PC-9 (cell line): ENCODE results near the gene PHF21A. TPM values are rescaled to one million over a fixed set of nuclear protein-coding genes. Genes with fewer than 3 reads are reported as not detected.

Source experiments
- BruUV-seq: library from RNA; stranded (reverse); fragments of 400-500 nt; replicated peaks from 2 replicates; lab custom pipeline; 2021; lab: Mats Ljungman, UMichigan
- CTCF ChIA-PET: fragments of 300-600 bp; sonication (Branson Sonifier 250); formaldehyde crosslinking; loops from one replicate; lab custom pipeline; 2022; ENCODE audit warnings: antibody characterized with exemption; lab: Charles Lee
- POLR2A ChIA-PET: fragments of 300-600 bp; sonication (Branson Sonifier 250); formaldehyde crosslinking; loops from one replicate; lab custom pipeline; 2022; ENCODE audit warnings: antibody characterized with exemption; ENCODE audit not compliant: unreplicated experiment; lab: Charles Lee
- DNase-seq, 2 experiments: peaks; one replicate each; pipeline versions ENCODE4 v3.0.0 to v3.0.0-alpha.2; 2015 to 2022; ENCODE audit warnings: mixed read lengths in 1 of 2
- H2AFZ ChIP-seq: fragments of 200-600 bp; sonication (generic); 2 replicates; pipeline ENCODE4 v1.8.1; 2017; ENCODE audit warnings: antibody characterized with exemption
- H3F3A ChIP-seq: fragments of 200-600 bp; sonication (generic); 2 replicates; pipeline ENCODE4 v1.8.1; 2017; ENCODE audit warnings: antibody characterized with exemption, mild to moderate bottlenecking, low read depth; ENCODE audit not compliant: insufficient read depth
- H3K27ac ChIP-seq: fragments of 200-600 bp; sonication (generic); 2 replicates; pipeline ENCODE4 v1.6.1; 2016; ENCODE audit warnings: mixed run types
- H3K27me3 ChIP-seq: fragments of 200-600 bp; sonication (generic); 2 replicates; pipeline ENCODE4 v1.6.1; 2016; ENCODE audit warnings: low read depth, mixed run types; ENCODE audit not compliant: insufficient read depth
- H3K36me3 ChIP-seq: fragments of 200-600 bp; sonication (generic); 2 replicates; pipeline ENCODE4 v1.6.1; 2016; ENCODE audit warnings: low read depth, mixed run types
- H3K4me1 ChIP-seq: fragments of 200-600 bp; sonication (generic); replicated peaks from 2 replicates; pipeline ENCODE4 v1.6.1; 2016; ENCODE audit warnings: mixed run types; ENCODE audit not compliant: insufficient read depth
- H3K4me2 ChIP-seq: fragments of 200-600 bp; sonication (generic); 2 replicates; pipeline ENCODE4 v1.6.1; 2017; ENCODE audit warnings: mixed run types
- H3K4me3 ChIP-seq: fragments of 200-600 bp; sonication (generic); 2 replicates; pipeline ENCODE4 v1.6.1; 2016; ENCODE audit warnings: mixed run types
- H3K79me2 ChIP-seq: fragments of 200-600 bp; sonication (generic); 2 replicates; pipeline ENCODE4 v1.6.1; 2017; ENCODE audit warnings: low read depth, mixed run types
- H3K9me2 ChIP-seq: fragments of 200-600 bp; sonication (generic); 2 replicates; pipeline ENCODE4 v1.8.1; 2017; ENCODE audit warnings: mild to moderate bottlenecking; ENCODE audit not compliant: insufficient read depth
- H3K9me3 ChIP-seq: fragments of 200-600 bp; sonication (generic); 2 replicates; pipeline ENCODE4 v1.8.1; 2016; ENCODE audit warnings: low read depth; ENCODE audit not compliant: insufficient read depth
- H4K20me1 ChIP-seq: fragments of 200-600 bp; sonication (generic); 2 replicates; pipeline ENCODE4 v1.8.1; 2017; ENCODE audit not compliant: insufficient read depth
- EZH2 ChIP-seq: fragments of 200-600 bp; sonication (generic); IDR thresholded peaks from 2 replicates; pipeline ENCODE4 v1.8.0; 2017; ENCODE audit warnings: antibody characterized with exemption, low read depth
- intact Hi-C: fragments of 100-400 bp; cut with micrococcal nuclease; formaldehyde crosslinking; loops from one replicate; pipeline ENCODE4 v1.10.0; 2022; ENCODE audit not compliant: unreplicated experiment
- total RNA-seq: library from RNA; stranded (reverse); gene quantifications from 2 replicates; pipeline ENCODE4 v1.2.3, GENCODE V29; 2021
- TF ChIP-seq, protein P1 (sequence below): fragments of 200-600 bp; sonication (generic); conservative IDR thresholded peaks from 2 replicates; pipeline ENCODE4 v1.6.1; 2017; ENCODE audit warnings: mixed run types, antibody characterized with exemption, mild to moderate bottlenecking, moderate library complexity

The PHF21A gene
- total RNA-seq, 1 experiment from 2014 or later: 54.3 TPM

DNA sequence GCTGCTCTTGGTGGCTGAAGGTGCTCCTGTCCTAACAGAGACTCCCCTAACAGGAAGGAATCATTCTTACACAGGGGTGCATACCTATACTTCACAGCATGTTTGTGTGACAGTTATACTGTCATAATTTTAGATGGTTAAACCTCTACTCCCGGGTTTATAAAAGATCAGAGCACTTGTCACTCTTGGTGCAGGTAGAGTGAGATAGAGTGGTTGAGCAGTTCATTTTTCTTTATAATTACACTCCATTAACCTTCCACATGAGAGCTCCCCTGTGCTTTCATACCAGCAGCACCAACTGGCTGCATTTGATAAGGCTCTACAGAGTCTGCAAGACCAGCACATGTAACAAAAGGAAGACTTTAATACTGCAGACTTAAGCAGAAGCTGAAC, 125.9 kb downstream of the PHF21A start:
- CTCF ChIA-PET: interaction anchor here (1.5 kb wide), 1 partner anchor 11 kb away, joined by 5 read pairs; no protein-coding TSS in a partner anchor
- no peaks in the 10 kb centered on the region for H3K4me1 ChIP-seq
- TF ChIP-seq, protein P1, sequence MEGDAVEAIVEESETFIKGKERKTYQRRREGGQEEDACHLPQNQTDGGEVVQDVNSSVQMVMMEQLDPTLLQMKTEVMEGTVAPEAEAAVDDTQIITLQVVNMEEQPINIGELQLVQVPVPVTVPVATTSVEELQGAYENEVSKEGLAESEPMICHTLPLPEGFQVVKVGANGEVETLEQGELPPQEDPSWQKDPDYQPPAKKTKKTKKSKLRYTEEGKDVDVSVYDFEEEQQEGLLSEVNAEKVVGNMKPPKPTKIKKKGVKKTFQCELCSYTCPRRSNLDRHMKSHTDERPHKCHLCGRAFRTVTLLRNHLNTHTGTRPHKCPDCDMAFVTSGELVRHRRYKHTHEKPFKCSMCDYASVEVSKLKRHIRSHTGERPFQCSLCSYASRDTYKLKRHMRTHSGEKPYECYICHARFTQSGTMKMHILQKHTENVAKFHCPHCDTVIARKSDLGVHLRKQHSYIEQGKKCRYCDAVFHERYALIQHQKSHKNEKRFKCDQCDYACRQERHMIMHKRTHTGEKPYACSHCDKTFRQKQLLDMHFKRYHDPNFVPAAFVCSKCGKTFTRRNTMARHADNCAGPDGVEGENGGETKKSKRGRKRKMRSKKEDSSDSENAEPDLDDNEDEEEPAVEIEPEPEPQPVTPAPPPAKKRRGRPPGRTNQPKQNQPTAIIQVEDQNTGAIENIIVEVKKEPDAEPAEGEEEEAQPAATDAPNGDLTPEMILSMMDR: no peak
- TF ChIP-seq EZH2: no peak
- no peaks in the 10 kb centered on the region for H3K27me3 ChIP-seq
- H4K20me1 ChIP-seq: peaks cover 29% of the 10 kb centered on the region
- no peaks in the 10 kb centered on the region for H3K9me3 ChIP-seq
- H3K4me2 ChIP-seq: no peak overlapping the region
- intact Hi-C loops: loop anchor here (10.0 kb wide), 1 partner anchor 59 kb away; no protein-coding TSS in a partner anchor
- DNase-seq: no peak
- no TSS peak for BruUV-seq
- H3F3A ChIP-seq: no peaks in the 10 kb centered on the region
- no peaks in the 10 kb centered on the region for H3K79me2 ChIP-seq
- no peaks in the 10 kb centered on the region for H3K36me3 ChIP-seq
- no peak overlapping the region for H2AFZ ChIP-seq
- no peaks in the 10 kb centered on the region for H3K9me2 ChIP-seq
- POLR2A ChIA-PET: no interaction called here
- H3K4me3 ChIP-seq: no peak overlapping the region
- H3K27ac ChIP-seq: no peak overlapping the region

DNA sequence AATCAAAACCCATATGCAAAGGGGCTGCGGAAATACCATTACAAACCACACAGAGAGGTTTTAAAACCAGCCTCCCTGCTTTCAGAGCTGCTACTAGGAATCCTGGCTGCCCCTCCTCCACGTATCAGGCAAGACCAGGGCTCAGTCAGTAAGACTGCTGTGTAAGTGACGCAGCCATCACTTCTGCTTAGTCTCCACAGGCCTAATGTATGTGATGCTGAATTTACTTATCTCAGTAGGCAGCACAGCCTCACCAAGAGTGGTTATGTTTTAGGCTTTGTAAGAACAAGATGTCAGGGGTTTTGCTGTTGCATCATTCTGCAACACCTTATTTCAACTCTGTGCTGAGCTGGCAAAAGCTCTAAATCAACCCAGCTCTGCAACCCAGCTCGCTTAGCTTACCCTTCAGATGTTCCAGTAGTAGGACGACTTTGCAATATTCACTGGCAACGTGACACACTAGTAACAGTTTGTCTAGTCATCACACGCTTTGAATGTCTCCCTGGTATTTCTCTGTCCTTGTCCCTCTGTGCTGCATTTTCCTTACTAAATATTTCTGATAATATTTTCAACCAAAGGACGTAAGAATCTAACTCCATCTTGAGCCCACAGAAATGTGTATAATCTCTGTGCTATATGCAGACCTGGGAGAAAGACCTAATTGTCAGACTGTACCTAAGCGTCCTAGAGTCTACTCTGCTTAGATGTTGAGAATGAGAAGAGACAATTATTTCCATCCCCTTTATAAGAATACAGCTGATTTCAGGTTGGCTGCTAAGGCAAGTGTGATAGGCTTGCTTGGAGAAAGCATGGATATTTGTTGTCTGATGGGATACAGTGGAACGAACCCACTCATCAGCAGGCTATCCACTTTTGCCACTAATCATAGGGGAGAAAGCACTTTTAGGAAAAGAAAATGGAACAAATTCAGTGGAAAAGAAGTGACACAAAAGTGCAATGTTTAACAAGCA, 126.6 kb downstream of the PHF21A start:
- intact Hi-C loops: loop anchor here (1.0 to 10.0 kb wide), 2 partner anchors 36 to 60 kb away; no protein-coding TSS in a partner anchor
- no peak overlapping the region for H3K4me2 ChIP-seq
- no TSS peak for BruUV-seq

DNA sequence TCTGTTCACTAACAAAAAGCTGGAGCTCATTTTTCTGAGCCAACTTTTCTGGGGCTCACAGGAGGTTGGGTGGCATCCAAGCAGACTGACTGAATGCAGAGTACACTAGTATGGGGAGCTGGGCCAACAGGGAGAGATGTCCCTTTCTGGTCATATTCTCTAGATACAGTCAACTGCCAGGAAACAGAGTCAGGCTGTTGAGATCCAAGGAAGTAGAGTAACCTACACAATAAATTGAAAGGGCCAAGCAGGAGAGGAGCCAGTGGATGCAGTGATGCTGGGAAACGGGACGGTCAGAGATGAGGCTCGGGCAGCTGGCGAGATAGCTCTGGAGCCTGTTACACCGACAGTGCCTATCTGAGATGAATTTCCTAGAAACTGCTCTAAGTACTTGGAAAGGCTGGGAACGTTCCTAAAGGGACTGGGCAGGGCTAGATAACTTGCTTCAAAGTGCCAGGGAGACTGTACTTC, 127.7 kb downstream of the PHF21A start:
- DNase-seq: no peak
- intact Hi-C loops: loop anchor here (1.0 to 10.0 kb wide), 2 partner anchors 35 to 61 kb away; no protein-coding TSS in a partner anchor
- ChIA-PET CTCF (no interaction called here), POLR2A (no interaction called here)
- no peaks in the 10 kb centered on the region for H3K79me2 ChIP-seq
- no peaks in the 10 kb centered on the region for H3K9me3 ChIP-seq
- BruUV-seq: no TSS peak
- no peak overlapping the region for H2AFZ ChIP-seq
- H3K27me3 ChIP-seq: no peaks in the 10 kb centered on the region
- no peaks in the 10 kb centered on the region for H3F3A ChIP-seq
- H3K4me1 ChIP-seq: no peaks in the 10 kb centered on the region
- no peak overlapping the region for H3K4me2 ChIP-seq
- peaks cover 26% of the 10 kb centered on the region for H4K20me1 ChIP-seq
- H3K4me3 ChIP-seq: no peak overlapping the region
- no peaks in the 10 kb centered on the region for H3K9me2 ChIP-seq
- H3K27ac ChIP-seq: no peak overlapping the region
- no peaks in the 10 kb centered on the region for H3K36me3 ChIP-seq
- no peak for TF ChIP-seq EZH2
- TF ChIP-seq, protein P1: no peak

More for the DNA sequence above, 126.6 kb downstream of the PHF21A start:
- DNase-seq: no peak
- CTCF ChIA-PET: interaction anchor here (1.5 kb wide), 1 partner anchor 12 kb away, joined by 5 read pairs; no protein-coding TSS in a partner anchor
- Histone ChIP-seq H3K9me3 (no peaks in the 10 kb centered on the region), H3F3A (no peaks in the 10 kb centered on the region), H2AFZ (no peak overlapping the region), H4K20me1 (peaks cover 30% of the 10 kb centered on the region), H3K36me3 (no peaks in the 10 kb centered on the region), H3K27ac (no peak overlapping the region), H3K4me1 (no peaks in the 10 kb centered on the region), H3K79me2 (no peaks in the 10 kb centered on the region), H3K9me2 (no peaks in the 10 kb centered on the region), H3K4me3 (no peak overlapping the region), H3K27me3 (no peaks in the 10 kb centered on the region)
- TF ChIP-seq EZH2: no peak
- TF ChIP-seq, protein P1: no peak
- POLR2A ChIA-PET: no interaction called here
